Panc1 (cell line): ENCODE measurements around the gene MSGN1. TPM values are rescaled to one million over a fixed set of nuclear protein-coding genes. Genes with fewer than 3 reads are reported as not detected.

Experiments used
- ATAC-seq: fragments of 200-7000 bp; cut with Tn5 transposase; 2 replicates; pipeline ENCODE4 v1.9.1; 2020; ENCODE audit warnings: mild to moderate bottlenecking, moderate library complexity
- BruUV-seq: library from RNA; stranded (reverse); fragments of 400-500 nt; replicated peaks from 2 replicates; lab custom pipeline; 2021; lab: Mats Ljungman, UMichigan
- CTCF ChIA-PET: fragments of 300-600 bp; sonication (Branson Sonifier 250); formaldehyde crosslinking; loops from one replicate; lab custom pipeline; 2022; ENCODE audit warnings: antibody characterized with exemption; lab: Charles Lee
- POLR2A ChIA-PET: fragments of 300-600 bp; sonication (Branson Sonifier 250); formaldehyde crosslinking; loops from one replicate; lab custom pipeline; 2022; ENCODE audit warnings: antibody characterized with exemption; lab: Charles Lee
- DNase-seq: peaks from one replicate; pipeline ENCODE4 v3.0.0-alpha.2; 2010; ENCODE audit warnings: low read depth, low spot score
- H3K27ac ChIP-seq: 2 replicates; pipeline ENCODE4 v1.5.1; 2011; ENCODE audit warnings: mild to moderate bottlenecking, low read length, inconsistent platforms
- H3K27me3 ChIP-seq: fragments of 200-500 bp; sonication (Bioruptor generic); 2 replicates; pipeline ENCODE4 v1.6.0; 2014; ENCODE audit warnings: low read length, inconsistent platforms; ENCODE audit not compliant: control insufficient read depth, insufficient read depth
- H3K36me3 ChIP-seq: fragments of 200-500 bp; sonication (Bioruptor generic); 2 replicates; pipeline ENCODE4 v1.5.1; 2014; ENCODE audit warnings: inconsistent platforms, mild to moderate bottlenecking, low read length, moderate library complexity; ENCODE audit not compliant: control insufficient read depth, insufficient read depth
- H3K4me1 ChIP-seq: 2 replicates; pipeline ENCODE4 v1.5.1; 2011; ENCODE audit warnings: inconsistent platforms, mild to moderate bottlenecking, low read length, moderate library complexity; ENCODE audit not compliant: control insufficient read depth, insufficient read depth
- H3K4me3 ChIP-seq, 2 experiments: 2 replicates each; pipeline ENCODE4 v1.5.1; 2011 to 2012; ENCODE audit warnings: low read depth in 2 of 2, low read length in 2 of 2, mild to moderate bottlenecking in 2 of 2, inconsistent platforms in 1 of 2, moderate library complexity in 1 of 2
- H3K9me3 ChIP-seq: fragments of 200-500 bp; sonication (Bioruptor generic); 2 replicates; pipeline ENCODE4 v1.5.1; 2014; ENCODE audit warnings: low read depth, mild to moderate bottlenecking, inconsistent platforms, low read length, moderate library complexity; ENCODE audit not compliant: control insufficient read depth, insufficient read depth
- POLR2AphosphoS5 ChIP-seq: IDR thresholded peaks from 2 replicates; pipeline ENCODE4 v1.6.1; 2012; ENCODE audit warnings: mild to moderate bottlenecking, low read depth, low read length, moderate library complexity
- REST ChIP-seq, 2 experiments: IDR thresholded peaks; 2 replicates each; pipeline ENCODE4 v1.6.1; 2011 to 2012; ENCODE audit warnings: low read depth in 2 of 2, control low read depth in 1 of 2, low read length in 1 of 2, mild to moderate bottlenecking in 1 of 2, moderate library complexity in 1 of 2; ENCODE audit not compliant: insufficient read depth in 1 of 2
- SIN3A ChIP-seq: IDR thresholded peaks from 2 replicates; pipeline ENCODE4 v1.6.1; 2012; ENCODE audit warnings: low read depth, mild to moderate bottlenecking, low read length, moderate library complexity, borderline replicate concordance; ENCODE audit not compliant: insufficient read depth
- TCF7L2 ChIP-seq: IDR thresholded peaks from 2 replicates; pipeline ENCODE4 v1.6.1; 2011; ENCODE audit warnings: mild to moderate bottlenecking, low read depth, low read length, inconsistent platforms
- in situ Hi-C: cut with HindIII; loops from 2 replicates; pipeline ENCODE4 v1.10.0; 2016; ENCODE audit warnings: low sequenced_read_pairs, low pct_unique_long_range_greater_than_20kb
- intact Hi-C: fragments of 100-400 bp; cut with micrococcal nuclease; formaldehyde crosslinking; loops from one replicate; pipeline ENCODE4 v1.10.0; 2022; ENCODE audit not compliant: unreplicated experiment
- total RNA-seq: library from RNA; stranded (reverse); gene quantifications from one replicate; pipeline ENCODE4 v1.2.1, GENCODE V29; 2021; ENCODE audit not compliant: unreplicated experiment
- TF ChIP-seq, protein P1 (sequence below): fragments of 450-650 bp; IDR thresholded peaks from 2 replicates; pipeline ENCODE4 v1.5.1; 2017; ENCODE audit warnings: mild to moderate bottlenecking

MSGN1 gene
- total RNA-seq, 1 experiment from 2014 or later, result not detected

DNA sequence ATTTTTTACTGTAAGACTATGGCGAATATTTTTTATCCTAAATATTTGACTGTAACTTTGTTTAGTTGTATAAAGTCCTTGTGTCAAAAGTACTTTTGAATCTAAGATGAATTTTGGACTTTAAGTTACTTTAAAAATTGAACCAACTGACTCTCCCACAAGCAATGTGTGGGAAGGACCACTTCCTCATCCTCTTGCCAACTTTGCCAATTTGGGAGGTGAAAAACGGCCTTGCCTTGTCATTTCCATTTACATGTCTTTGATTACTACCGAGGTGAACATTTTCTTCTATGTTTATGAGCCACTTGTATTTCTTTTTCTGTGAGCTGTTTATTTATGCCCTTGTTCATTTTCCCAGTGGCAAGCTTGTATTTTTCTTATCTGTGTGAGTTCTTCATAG lies 12.8 kb upstream of the MSGN1 start:
- POLR2A ChIA-PET, result no interaction called here
- DNase-seq (no peak), ATAC-seq (no peak)
- H3K4me3 ChIP-seq, result no peak overlapping the region
- H3K4me1 ChIP-seq, result no peaks in the 10 kb centered on the region
- BruUV-seq, result no TSS peak
- H3K9me3 ChIP-seq, result no peaks in the 10 kb centered on the region
- no peaks in the 10 kb centered on the region for H3K36me3 ChIP-seq
- no peak overlapping the region for H3K27ac ChIP-seq
- intact Hi-C loops, result no loop called here
- in situ Hi-C loops, result no loop called here
- CTCF ChIA-PET, result no interaction called here
- H3K27me3 ChIP-seq, result no peaks in the 10 kb centered on the region; the same call in 1 of the 2 replicates
- TF ChIP-seq POLR2AphosphoS5, result no peak
- TF ChIP-seq REST (IDR thresholded peaks at IDR 0.05; ENCODE audit: insufficient read depth in 1 of 2, low read depth in 2 of 2, low read length in 1 of 2), result no peak
- TF ChIP-seq SIN3A, result no peak
- TF ChIP-seq TCF7L2, result no peak
- TF ChIP-seq, protein P1, sequence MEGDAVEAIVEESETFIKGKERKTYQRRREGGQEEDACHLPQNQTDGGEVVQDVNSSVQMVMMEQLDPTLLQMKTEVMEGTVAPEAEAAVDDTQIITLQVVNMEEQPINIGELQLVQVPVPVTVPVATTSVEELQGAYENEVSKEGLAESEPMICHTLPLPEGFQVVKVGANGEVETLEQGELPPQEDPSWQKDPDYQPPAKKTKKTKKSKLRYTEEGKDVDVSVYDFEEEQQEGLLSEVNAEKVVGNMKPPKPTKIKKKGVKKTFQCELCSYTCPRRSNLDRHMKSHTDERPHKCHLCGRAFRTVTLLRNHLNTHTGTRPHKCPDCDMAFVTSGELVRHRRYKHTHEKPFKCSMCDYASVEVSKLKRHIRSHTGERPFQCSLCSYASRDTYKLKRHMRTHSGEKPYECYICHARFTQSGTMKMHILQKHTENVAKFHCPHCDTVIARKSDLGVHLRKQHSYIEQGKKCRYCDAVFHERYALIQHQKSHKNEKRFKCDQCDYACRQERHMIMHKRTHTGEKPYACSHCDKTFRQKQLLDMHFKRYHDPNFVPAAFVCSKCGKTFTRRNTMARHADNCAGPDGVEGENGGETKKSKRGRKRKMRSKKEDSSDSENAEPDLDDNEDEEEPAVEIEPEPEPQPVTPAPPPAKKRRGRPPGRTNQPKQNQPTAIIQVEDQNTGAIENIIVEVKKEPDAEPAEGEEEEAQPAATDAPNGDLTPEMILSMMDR, result no peak

GRCh38 chr2:17804358-17804757 lies 11.9 kb upstream of the MSGN1 start:
- no peak overlapping the region for H3K27ac ChIP-seq
- H3K36me3 ChIP-seq, result no peaks in the 10 kb centered on the region
- intact Hi-C loops, result no loop called here
- no peaks in the 10 kb centered on the region for H3K4me1 ChIP-seq
- no peak overlapping the region for H3K4me3 ChIP-seq
- ChIA-PET CTCF (no interaction called here), POLR2A (no interaction called here)
- no peak for DNase-seq
- no peaks in the 10 kb centered on the region for H3K9me3 ChIP-seq
- in situ Hi-C loops, result no loop called here
- H3K27me3 ChIP-seq, result no peaks in the 10 kb centered on the region; the same call in 1 of the 2 replicates
- TF ChIP-seq, protein P1, result no peak
- TF ChIP-seq POLR2AphosphoS5 (no peak), SIN3A (no peak), REST (IDR thresholded peaks at IDR 0.05; ENCODE audit: insufficient read depth in 1 of 2, low read depth in 2 of 2, low read length in 1 of 2) (no peak), TCF7L2 (no peak)
- no peak for ATAC-seq
- no TSS peak for BruUV-seq
